ENCODE results near the gene SLC2A2.

GRCh38 chr3:170947018-170947769, 79.3 kb downstream of the SLC2A2 start:
- TF ChIP-seq POLR2A (IDR thresholded peaks at IDR 0.05), result no peak
- no peak for TF ChIP-seq CTCF (IDR thresholded peaks at IDR 0.05)
